Caco-2 (cell line): ENCODE data around the gene DLG2. TPM values are rescaled to one million over a fixed set of nuclear protein-coding genes. Genes with fewer than 3 reads are reported as not detected.

ENCODE experiments used
- BruUV-seq: library from RNA; stranded (reverse); fragments of 400-500 nt; replicated peaks from 2 replicates; lab custom pipeline; 2021; lab: Mats Ljungman, UMichigan
- CTCF ChIA-PET: fragments of 300-600 bp; sonication (Branson Sonifier 250); formaldehyde crosslinking; loops from one replicate; lab custom pipeline; 2022; ENCODE audit warnings: antibody characterized with exemption; lab: Charles Lee
- POLR2A ChIA-PET: fragments of 300-600 bp; sonication (Branson Sonifier 250); formaldehyde crosslinking; loops from one replicate; lab custom pipeline; 2022; ENCODE audit warnings: antibody characterized with exemption; lab: Charles Lee
- DNase-seq, 2 experiments: peaks; one replicate each; pipeline versions ENCODE4 v3.0.0 to v3.0.0-alpha.2; 2020 to 2022
- H3K27me3 ChIP-seq: replicated peaks from 2 replicates; pipeline ENCODE4 v1.6.0; 2011; ENCODE audit warnings: low read length; ENCODE audit not compliant: control insufficient read depth, insufficient read depth
- H3K36me3 ChIP-seq: 2 replicates; pipeline ENCODE4 v1.5.1; 2011; ENCODE audit warnings: low read length; ENCODE audit not compliant: control insufficient read depth, insufficient read depth
- H3K4me1 ChIP-seq: fragments of 250-450 bp; sonication (Bioruptor Pico); 2 replicates; pipeline ENCODE4 v1.5.1; 2020; ENCODE audit warnings: mild to moderate bottlenecking
- H3K4me3 ChIP-seq: 2 replicates; pipeline ENCODE4 v1.5.1; 2011; ENCODE audit warnings: low read depth, mild to moderate bottlenecking, control low read depth, low read length
- H3K9me3 ChIP-seq: fragments of 250-450 bp; sonication (Bioruptor Pico); 2 replicates; pipeline ENCODE4 v1.5.1; 2020; ENCODE audit warnings: mild to moderate bottlenecking, moderate library complexity
- H3K27ac Mint-ChIP-seq: one replicate; pipeline ENCODE4 v1.8.0; 2022; ENCODE audit warnings: mixed read lengths; ENCODE audit not compliant: unreplicated experiment
- H3K27me3 Mint-ChIP-seq: one replicate; pipeline ENCODE4 v1.8.0; 2022; ENCODE audit warnings: mixed read lengths; ENCODE audit not compliant: insufficient read depth, unreplicated experiment
- H3K36me3 Mint-ChIP-seq: one replicate; pipeline ENCODE4 v1.8.0; 2022; ENCODE audit warnings: mild to moderate bottlenecking, mixed read lengths; ENCODE audit not compliant: insufficient read depth, unreplicated experiment
- H3K4me1 Mint-ChIP-seq: one replicate; pipeline ENCODE4 v1.8.0; 2022; ENCODE audit warnings: low read depth, mixed read lengths; ENCODE audit not compliant: unreplicated experiment
- H3K4me3 Mint-ChIP-seq: one replicate; pipeline ENCODE4 v1.8.0; 2022; ENCODE audit warnings: mild to moderate bottlenecking, moderate library complexity, mixed read lengths; ENCODE audit not compliant: unreplicated experiment
- H3K9me3 Mint-ChIP-seq: one replicate; pipeline ENCODE4 v1.8.0; 2022; ENCODE audit warnings: mixed read lengths; ENCODE audit not compliant: unreplicated experiment
- CTCF ChIP-seq, 2 experiments: fragments of 200-600 bp in 1 of 2; IDR thresholded peaks; 1 replicate in 1 of 2; 2 replicates in 1 of 2; pipeline versions ENCODE4 v1.5.1 to v1.8.0; 2011 to 2022; ENCODE audit warnings: antibody characterized with exemption in 1 of 2, control low read depth in 1 of 2, inconsistent platforms in 1 of 2, low read depth in 1 of 2, low read length in 1 of 2, mild to moderate bottlenecking in 1 of 2, moderate library complexity in 1 of 2; ENCODE audit not compliant: insufficient read depth in 1 of 2, severe bottlenecking in 1 of 2, unreplicated experiment in 1 of 2
- intact Hi-C: fragments of 100-400 bp; cut with micrococcal nuclease; formaldehyde crosslinking; loops from one replicate; pipeline ENCODE4 v1.10.0; 2022; ENCODE audit not compliant: unreplicated experiment
- total RNA-seq: library from RNA; stranded (reverse); gene quantifications from 2 replicates; pipeline ENCODE4 v1.2.3, GENCODE V29; 2022

The DLG2 gene
- total RNA-seq, 1 experiment from 2014 or later: 21.6 TPM

- Histone ChIP-seq H3K4me1 (no peaks in the 10 kb centered on the region; the same call in 1 of the 2 replicates), H3K36me3 (no peaks in the 10 kb centered on the region), H3K9me3 (no peaks in the 10 kb centered on the region), H3K27me3 (no peaks in the 10 kb centered on the region), H3K4me3 (no peak overlapping the region)
- no peaks in the 10 kb centered on the region for H3K27me3 Mint-ChIP-seq
- no peaks in the 10 kb centered on the region for H3K36me3 Mint-ChIP-seq
- intact Hi-C loops: no loop called here
- ChIA-PET POLR2A (no interaction called here), CTCF (no interaction called here)
- H3K9me3 Mint-ChIP-seq: no peaks in the 10 kb centered on the region
- BruUV-seq: no TSS peak
- DNase-seq: no peak
- H3K4me3 Mint-ChIP-seq: no peak overlapping the region
- no peak overlapping the region for H3K27ac Mint-ChIP-seq
- no peak for TF ChIP-seq CTCF (IDR thresholded peaks at IDR 0.05; ENCODE audit: insufficient read depth in 1 of 2, low read depth in 1 of 2, low read length in 1 of 2, severe bottlenecking in 1 of 2, unreplicated experiment in 1 of 2)
- no peaks in the 10 kb centered on the region for H3K4me1 Mint-ChIP-seq
Measured at GRCh38 chr11:84757711-84758110, 869.4 kb downstream of the DLG2 start.

- Mint-ChIP-seq H3K9me3 (no peaks in the 10 kb centered on the region), H3K36me3 (no peaks in the 10 kb centered on the region), H3K27ac (no peak overlapping the region), H3K4me1 (no peaks in the 10 kb centered on the region), H3K27me3 (peaks cover 6% of the 10 kb centered on the region), H3K4me3 (no peak overlapping the region)
- H3K4me3 ChIP-seq: no peak overlapping the region
- CTCF ChIA-PET: no interaction called here
- H3K4me1 ChIP-seq: no peaks in the 10 kb centered on the region; the same call in 1 of the 2 replicates
- intact Hi-C loops: no loop called here
- no TSS peak for BruUV-seq
- no peak for DNase-seq
- H3K27me3 ChIP-seq: no peaks in the 10 kb centered on the region
- POLR2A ChIA-PET: no interaction called here
- no peaks in the 10 kb centered on the region for H3K9me3 ChIP-seq
- no peak for TF ChIP-seq CTCF (IDR thresholded peaks at IDR 0.05; ENCODE audit: insufficient read depth in 1 of 2, low read depth in 1 of 2, low read length in 1 of 2, severe bottlenecking in 1 of 2, unreplicated experiment in 1 of 2)
- H3K36me3 ChIP-seq: no peaks in the 10 kb centered on the region
Measured at GRCh38 chr11:84751371-84751770, 875.8 kb downstream of the DLG2 start.

GRCh38 chr11:84747871-84748270 is 879.3 kb downstream of the DLG2 start:
- intact Hi-C loops: no loop called here
- Mint-ChIP-seq H3K36me3 (no peaks in the 10 kb centered on the region), H3K27me3 (peaks cover 13% of the 10 kb centered on the region), H3K4me3 (no peak overlapping the region), H3K27ac (no peak overlapping the region), H3K9me3 (no peaks in the 10 kb centered on the region), H3K4me1 (no peaks in the 10 kb centered on the region)
- no TSS peak for BruUV-seq
- Histone ChIP-seq H3K4me1 (no peaks in the 10 kb centered on the region), H3K4me3 (no peak overlapping the region), H3K27me3 (no peaks in the 10 kb centered on the region; the same call in 1 of the 2 replicates), H3K9me3 (no peaks in the 10 kb centered on the region), H3K36me3 (no peaks in the 10 kb centered on the region)
- DNase-seq: no peak
- no peak for TF ChIP-seq CTCF (IDR thresholded peaks at IDR 0.05; ENCODE audit: insufficient read depth in 1 of 2, low read depth in 1 of 2, low read length in 1 of 2, severe bottlenecking in 1 of 2, unreplicated experiment in 1 of 2)
- CTCF ChIA-PET: no interaction called here
- POLR2A ChIA-PET: no interaction called here
